K562 (cell line): Measurements from ENCODE around the gene AOC1. TPM values are rescaled to one million over a fixed set of nuclear protein-coding genes. Genes with fewer than 3 reads are reported as not detected.
A peak's percentile ranks its signal among the peaks of the same experiment; 100 is the strongest.
"Not testable (repeated sequence)": the region's sequence is repeated elsewhere in the genome, so short reads cannot be mapped to it uniquely, and the experiment has no call there.

ENCODE experiments used
- ATAC-seq: fragments of 200-7000 bp; cut with Tn5 transposase; 3 replicates; pipeline ENCODE4 v1.9.1; 2020; ENCODE audit warnings: moderate library complexity
- BruUV-seq: library from RNA; stranded (reverse); fragments of 400-500 nt; replicated peaks from 2 replicates; lab custom pipeline; 2021; lab: Mats Ljungman, UMichigan
- CTCF ChIA-PET: fragments of 300-600 bp; formaldehyde crosslinking; extraction: SDS; loops from one replicate; lab custom pipeline; 2021; ENCODE audit warnings: low intra/inter-chr PET ratio; lab: Yijun Ruan, JAX
- POLR2A ChIA-PET: fragments of 300-600, 350-650 bp; sonication (Branson Sonifier 250); formaldehyde crosslinking; extraction: SDS; loops from one replicate; lab custom pipeline; 2021; ENCODE audit warnings: antibody characterized with exemption, inconsistent platforms; lab: Yijun Ruan, JAX
- DNase-seq, 4 experiments: peaks; one replicate each; pipeline versions ENCODE4 v3.0.0 to v3.0.0-alpha.2; 2011 to 2018; ENCODE audit warnings: low spot score in 3 of 4, mixed read lengths in 3 of 4; ENCODE audit errors: extremely low read depth in 1 of 4
- FAIRE-seq: peaks from 2 replicates; lab custom pipeline; 2011; peaks lifted over from hg19 to GRCh38; lab: Jason Lieb, UNC
- H2AFZ ChIP-seq: 2 replicates; pipeline ENCODE4 v1.6.0; 2011; ENCODE audit warnings: low read depth, low read length, control low read depth, inconsistent platforms
- H3K27ac ChIP-seq: fragments of 200-600 bp; 3 replicates; pipeline ENCODE4 v1.8.0; 2011; ENCODE audit warnings: low read depth, mild to moderate bottlenecking, control low read depth, inconsistent platforms, low read length, moderate library complexity, mixed read lengths; ENCODE audit errors: extremely low read depth
- H3K27me3 ChIP-seq, 2 experiments: fragments of 300-600 bp in 1 of 2; 2 replicates in 1 of 2; 3 replicates in 1 of 2; pipeline versions ENCODE4 v1.6.0 to v1.8.0; 2011; ENCODE audit warnings: inconsistent platforms in 2 of 2, low read length in 2 of 2, mild to moderate bottlenecking in 1 of 2, mixed read lengths in 1 of 2, moderate library complexity in 1 of 2; ENCODE audit not compliant: control insufficient read depth in 2 of 2, insufficient read depth in 2 of 2
- H3K36me3 ChIP-seq: fragments of 300-600 bp; 3 replicates; pipeline ENCODE4 v1.8.0; 2011; ENCODE audit warnings: mild to moderate bottlenecking, low read length, inconsistent platforms; ENCODE audit not compliant: control insufficient read depth, insufficient read depth
- H3K4me1 ChIP-seq, 2 experiments: fragments of 200-600 bp in 1 of 2; replicated peaks in 1 of 2; 2 replicates in 1 of 2; 3 replicates in 1 of 2; pipeline versions ENCODE4 v1.5.1 to v1.8.0; 2011; ENCODE audit warnings: inconsistent platforms in 2 of 2, low read length in 2 of 2, mild to moderate bottlenecking in 1 of 2, mixed read lengths in 1 of 2, moderate library complexity in 1 of 2; ENCODE audit not compliant: control insufficient read depth in 2 of 2, insufficient read depth in 2 of 2
- H3K4me2 ChIP-seq: 2 replicates; pipeline ENCODE4 v1.6.1; 2011; ENCODE audit warnings: low read length, control low read depth, inconsistent platforms, mixed read lengths; ENCODE audit not compliant: insufficient read depth
- H3K4me3 ChIP-seq: fragments of 200-600 bp; sonication (generic), shearing (Covaris generic); 2 replicates; pipeline ENCODE4 v1.5.1; 2016; ENCODE audit warnings: control low read depth, inconsistent platforms
- H3K79me2 ChIP-seq: fragments of 200-600 bp; 3 replicates; pipeline ENCODE4 v1.8.0; 2011; ENCODE audit warnings: low read length, inconsistent platforms; ENCODE audit not compliant: control insufficient read depth, insufficient read depth
- H3K9ac ChIP-seq, 2 experiments: 2 replicates each; pipeline versions ENCODE4 v1.6.0 to v1.6.1; 2011; ENCODE audit warnings: low read depth in 2 of 2, low read length in 2 of 2, control low read depth in 1 of 2, inconsistent platforms in 1 of 2, mild to moderate bottlenecking in 1 of 2, mixed read lengths in 1 of 2; ENCODE audit not compliant: insufficient read depth in 1 of 2
- H3K9me1 ChIP-seq: one replicate; pipeline ENCODE4 v1.6.0; 2011; ENCODE audit warnings: inconsistent platforms, mild to moderate bottlenecking, low read length, moderate library complexity; ENCODE audit not compliant: control insufficient read depth, insufficient read depth
- H3K9me3 ChIP-seq: replicated peaks from 2 replicates; pipeline ENCODE4 v1.5.1; 2011; ENCODE audit warnings: low read depth, low read length, inconsistent platforms; ENCODE audit not compliant: control insufficient read depth, insufficient read depth
- H4K20me1 ChIP-seq: replicated peaks from 2 replicates; pipeline ENCODE4 v1.6.1; 2011; ENCODE audit warnings: low read length, inconsistent platforms, mixed read lengths; ENCODE audit not compliant: control insufficient read depth, insufficient read depth
- ADNP ChIP-seq: fragments of 200-800 bp; sonication (Bioruptor generic); IDR thresholded peaks from 2 replicates; pipeline ENCODE4 v1.6.1; 2016; ENCODE audit warnings: missing genetic modification characterization, missing compliant biosample characterization
- ATF1 ChIP-seq, 2 experiments: fragments of 450-650 bp in 1 of 2; IDR thresholded peaks; 2 replicates each; pipeline ENCODE4 v1.6.1; 2016; ENCODE audit warnings: missing compliant biosample characterization in 1 of 2, missing genetic modification characterization in 1 of 2
- CBX1 ChIP-seq: sonication (generic); IDR thresholded peaks from 2 replicates; pipeline ENCODE4 v1.6.1; 2016; ENCODE audit warnings: antibody characterized with exemption, low read depth, mild to moderate bottlenecking
- ESRRA ChIP-seq: fragments of 450-650 bp; IDR thresholded peaks from 2 replicates; pipeline ENCODE4 v1.6.1; 2014; ENCODE audit warnings: low read depth, mild to moderate bottlenecking, moderate library complexity, borderline replicate concordance
- MTA1 ChIP-seq: fragments of 450-650 bp; IDR thresholded peaks from 2 replicates; pipeline ENCODE4 v1.6.1; 2017; ENCODE audit warnings: borderline replicate concordance
- ZEB2 ChIP-seq: fragments of 450-650 bp; IDR thresholded peaks from 2 replicates; pipeline ENCODE4 v1.6.1; 2016
- WGBS: fragments of 100-300 bp; shearing (Covaris generic); methylation state at CpG from one replicate; pipeline ENCODE4 v1.1.6; 2016; ENCODE audit warnings: low coverage, mixed read lengths; ENCODE audit not compliant: insufficient coverage; ENCODE audit errors: missing lambda C conversion rate; 5-methylcytosine and 5-hydroxymethylcytosine counted together
- in situ Hi-C: fragments of 300-500 bp; cut with MboI; formaldehyde crosslinking; loops from 4 replicates; pipeline ENCODE4 v1.15.0; 2018; ENCODE audit warnings: inconsistent platforms, mixed read lengths
- intact Hi-C: fragments of 100-400 bp; cut with micrococcal nuclease; formaldehyde crosslinking; loops from 2 replicates; pipeline ENCODE4 v1.14.2; 2022
- polyA plus RNA-seq, 8 experiments: library from polyadenylated mRNA; depleted of rRNA in 4 of 8; stranded (reverse) in 5 of 8; unstranded in 3 of 8; fragments of >200 nt; fragmentation: Nextera tagmentation in 2 of 8; fragmentation: Illumina TruSeq in 1 of 8; extraction: Ambion mirVana in 2 of 8; extraction: Trizol in 1 of 8; gene quantifications; 2 replicates each; pipeline versions ENCODE4 v1.2.1 to v1.2.3, GENCODE V29; 2011 to 2014; ENCODE audit warnings: inconsistent platforms in 1 of 8, missing spikeins in 1 of 8
- total RNA-seq, 7 experiments: library from RNA; depleted of rRNA in 6 of 7; stranded (reverse); fragments of >200 nt in 6 of 7; fragmentation: Illumina TruSeq in 2 of 7; extraction: Trizol in 2 of 7; gene quantifications; 2 replicates each; pipeline versions ENCODE4 v1.2.1 to v1.2.3, GENCODE V29; 2011 to 2021; ENCODE audit warnings: low replicate concordance in 1 of 7

Gene AOC1
- total and polyA plus RNA-seq, 9 of the 15 experiments (the other 6 are each of a cell fraction or from before 2014, with no cell fraction given): not detected

DNA sequence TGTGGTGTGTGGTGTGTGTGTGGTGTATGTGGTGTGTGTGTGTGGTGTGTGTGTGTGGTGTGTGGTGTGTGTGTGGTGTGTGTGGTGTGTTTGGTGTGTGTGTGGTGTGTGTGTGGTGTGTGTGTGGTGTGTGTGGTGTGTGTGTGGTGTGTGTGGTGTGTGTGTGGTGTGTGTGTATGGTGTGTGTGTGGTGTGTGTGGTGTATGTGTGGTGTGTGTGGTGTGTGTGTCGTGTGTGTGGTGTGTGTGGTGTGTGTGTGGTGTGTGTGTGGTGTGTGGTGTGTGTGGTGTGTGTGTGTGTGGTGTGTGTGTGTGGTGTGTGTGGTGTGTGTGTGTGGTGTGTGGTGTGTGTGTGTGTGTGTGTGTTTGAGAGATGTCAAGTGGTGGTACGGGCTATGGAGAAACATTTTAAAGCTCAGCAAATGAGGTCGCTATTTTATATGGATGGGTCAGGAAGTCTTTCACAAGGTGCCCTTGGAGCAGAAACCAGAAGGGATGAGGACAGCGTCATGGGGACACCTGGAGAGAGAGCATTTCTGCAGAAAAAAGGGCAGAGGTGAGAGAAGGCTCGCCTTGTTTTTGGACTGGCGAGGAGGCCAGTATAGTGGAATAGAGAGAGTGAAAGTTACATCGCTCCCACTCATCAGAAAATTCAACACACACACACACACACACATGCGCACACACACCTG lies 58.1 kb downstream of the AOC1 start:
- H3K79me2 ChIP-seq; H3K9me3 ChIP-seq; H3K4me2 ChIP-seq; H3K36me3 ChIP-seq; H3K4me1 ChIP-seq; intact Hi-C loops; H3K9me1 ChIP-seq; H3K4me3 ChIP-seq; BruUV-seq; H4K20me1 ChIP-seq; H3K27ac ChIP-seq; H3K9ac ChIP-seq; CTCF ChIA-PET; in situ Hi-C loops; TF ChIP-seq ATF1 (CRISPR knock-in tag; IDR thresholded peaks at IDR 0.05): not testable (repeated sequence)
- H2AFZ ChIP-seq: 0 out of 2 replicates have a peak overlapping the region, but pooled peaks have one; percentile 21
- POLR2A ChIA-PET: interaction anchor here (0.7 to 3.2 kb wide), 6 partner anchors 10 to 1259 kb away, joined by 3 to 20 read pairs (median 4); no protein-coding TSS in a partner anchor
- peaks cover 8 to 31% of the 10 kb centered on the region in 2 experiments for H3K27me3 ChIP-seq
- WGBS: 32% methylated on average over 8 of the region's 8 CpGs
- ATAC-seq (peak; percentile 43), FAIRE-seq (peak; percentile 61), DNase-seq (peak in 2 of 4 experiments; percentile 10 to 37)
- TF ChIP-seq ESRRA (peak; percentile 81), ADNP (tag) (peak; percentile 54), ZEB2 (0 out of 2 replicates have a peak, but pooled peaks have one; percentile 54), MTA1 (peak; percentile 30; the same call in 1 of the 2 replicates), ATF1 (tag; IDR thresholded peaks at IDR 0.05) (peak; percentile 25; the same call in 1 of the 2 replicates), CBX1 (0 out of 2 replicates have a peak, but pooled peaks have one; percentile 15)
